H1 (cell line): ENCODE results near the gene LMTK2.

ENCODE experiments used
- ATF3 ChIP-seq: IDR thresholded peaks from 2 replicates; pipeline ENCODE4 v1.6.1; 2011; ENCODE audit warnings: low read depth, mild to moderate bottlenecking, low read length; ENCODE audit not compliant: insufficient read depth
- CTCF ChIP-seq, 3 experiments: IDR thresholded peaks; 1 replicate in 2 of 3; 2 replicates in 1 of 3; pipeline versions ENCODE4 v1.5.1 to v1.6.1; 2011; ENCODE audit warnings: low read length in 3 of 3, mild to moderate bottlenecking in 3 of 3, inconsistent platforms in 2 of 3, low read depth in 1 of 3, moderate library complexity in 1 of 3; ENCODE audit not compliant: insufficient read depth in 1 of 3; ENCODE audit errors: control extremely low read depth in 1 of 3
- EGR1 ChIP-seq: IDR thresholded peaks from 2 replicates; pipeline ENCODE4 v1.6.1; 2011; ENCODE audit warnings: low read depth, low read length, borderline replicate concordance
- EP300 ChIP-seq, 2 experiments: IDR thresholded peaks; 1 replicate in 1 of 2; 2 replicates in 1 of 2; pipeline ENCODE4 v1.6.1; 2011 to 2012; ENCODE audit warnings: low read depth in 2 of 2, low read length in 2 of 2, mild to moderate bottlenecking in 2 of 2, borderline replicate concordance in 1 of 2, inconsistent platforms in 1 of 2, moderate library complexity in 1 of 2
- HDAC6 ChIP-seq: IDR thresholded peaks from one replicate; pipeline ENCODE4 v1.7.1; 2012; ENCODE audit warnings: low read depth, mild to moderate bottlenecking, inconsistent platforms, low read length, moderate library complexity
- KDM1A ChIP-seq: fragments of 200-600, 300-600 bp; sonication (generic); IDR thresholded peaks from 2 replicates; pipeline ENCODE4 v1.7.1; 2016; ENCODE audit warnings: mild to moderate bottlenecking, low read length, borderline replicate concordance
- KDM5A ChIP-seq: fragments of 200-600 bp; IDR thresholded peaks from 2 replicates; pipeline ENCODE4 v1.7.1; 2012; ENCODE audit warnings: mild to moderate bottlenecking, low read length, inconsistent platforms, mixed read lengths

- no peak for TF ChIP-seq ATF3
- TF ChIP-seq EGR1: no peak
- no peak for TF ChIP-seq CTCF (IDR thresholded peaks at IDR 0.05; ENCODE audit: control extremely low read depth in 1 of 3, insufficient read depth in 1 of 3, low read depth in 1 of 3, low read length in 3 of 3)
- no peak for TF ChIP-seq KDM1A
- TF ChIP-seq HDAC6: no peak
- no peak for TF ChIP-seq EP300 (IDR thresholded peaks at IDR 0.05; ENCODE audit: borderline replicate concordance in 1 of 2, low read depth in 2 of 2, low read length in 2 of 2)
- no peak for TF ChIP-seq KDM5A
Measured at GRCh38 chr7:98228801-98229200, 122.1 kb downstream of the LMTK2 start.
